ENCODE data around the gene AFF3. TPM values are rescaled to one million over a fixed set of nuclear protein-coding genes. Genes with fewer than 3 reads are reported as not detected.

The AFF3 gene
- total and polyA plus RNA-seq, 2 of the 8 experiments (the other 6 are each of a cell fraction or from before 2014, with no cell fraction given) = 0.27 to 3.0 TPM

DNA sequence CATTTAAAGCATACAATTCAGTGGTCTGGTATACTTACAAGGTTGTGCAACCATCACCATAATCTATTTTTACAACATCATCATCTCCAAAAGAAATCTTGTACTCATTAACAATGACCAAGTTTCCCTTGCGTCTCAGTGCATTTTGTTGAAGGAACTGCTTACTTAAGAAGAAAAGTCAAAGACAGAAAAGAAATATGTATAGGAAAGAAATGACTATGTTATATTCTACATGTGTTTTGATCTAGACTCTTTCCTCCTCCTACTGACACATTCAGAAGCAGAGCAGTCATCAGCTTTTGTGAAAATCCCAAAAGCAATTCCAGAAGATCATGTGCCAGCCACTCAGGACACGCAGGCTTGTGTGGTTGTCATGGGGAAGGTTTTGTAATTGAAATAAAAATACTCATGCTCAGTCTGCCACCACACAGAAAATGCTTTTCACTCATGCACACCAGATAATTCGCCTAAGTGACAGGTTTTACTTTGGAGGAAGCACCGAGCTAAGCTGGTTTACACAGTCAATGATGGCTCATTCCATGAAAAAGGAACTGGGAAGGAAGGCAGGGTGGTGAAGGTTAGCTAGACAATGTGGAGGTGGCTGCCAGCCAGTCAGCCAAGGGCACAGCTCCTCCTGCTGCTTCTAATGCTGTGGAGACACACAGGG, 494.1 kb downstream of the AFF3 start:
- Histone ChIP-seq H2BK15ac (ENCODE audit: low read length) (no peak overlapping the region), H3K4me3 (ENCODE audit: extremely low read depth in 1 of 4, insufficient read depth in 2 of 4, low read depth in 3 of 4, low read length in 4 of 4) (no peak overlapping the region), H2AK5ac (ENCODE audit: low read depth, low read length) (no peak overlapping the region), H3K4me2 (ENCODE audit: insufficient read depth in 1 of 2, low read depth in 2 of 2, low read length in 2 of 2) (no peak overlapping the region), H3K79me1 (ENCODE audit: low read depth, low read length) (no peaks in the 10 kb centered on the region), H2BK12ac (ENCODE audit: low read depth, low read length) (no peak overlapping the region), H3K27me3 (replicated peaks in 1 of 4; ENCODE audit: control insufficient read depth in 3 of 4, extremely low read depth in 1 of 4, insufficient read depth in 3 of 4, low read length in 3 of 4) (no peaks in the 10 kb centered on the region), H3K36me3 (ENCODE audit: control insufficient read depth in 2 of 4, insufficient read depth in 4 of 4, low read length in 3 of 4) (no peaks in the 10 kb centered on the region), H3K18ac (ENCODE audit: extremely low read depth, low read length) (no peak overlapping the region), H3K9me3 (ENCODE audit: insufficient read depth in 2 of 2, low read depth in 1 of 2, low read length in 1 of 2) (0 out of 4 replicates have a peak, but pooled peaks cover 0 to 2% of the 10 kb centered on the region in 2 experiments), H3K27ac (ENCODE audit: low read depth, low read length) (no peak overlapping the region), H3K4me1 (replicated peaks in 1 of 4; ENCODE audit: control insufficient read depth in 3 of 4, insufficient read depth in 4 of 4, low read length in 3 of 4) (peaks cover 0 to 11% (median 7%) of the 10 kb centered on the region in 4 experiments; a peak in 5 of 7 replicates), H3K23ac (ENCODE audit: insufficient read length) (no peak overlapping the region), H2BK120ac (replicated peaks; ENCODE audit: low read depth, low read length) (no peak overlapping the region), H2BK5ac (ENCODE audit: low read depth, low read length) (no peak overlapping the region), H2AFZ (ENCODE audit: low read length) (no peak overlapping the region; the same call in 1 of the 2 replicates), H2BK20ac (ENCODE audit: low read length) (no peak overlapping the region), H3K4ac (replicated peaks; ENCODE audit: insufficient read length, low read depth, low read length) (no peak overlapping the region), H4K5ac (ENCODE audit: insufficient read length, low read depth, low read length) (no peak overlapping the region), H4K20me1 (replicated peaks in 1 of 2; ENCODE audit: control insufficient read depth in 1 of 2, insufficient read depth in 2 of 2, low read length in 2 of 2) (no peaks in the 10 kb centered on the region), H3K9ac (replicated peaks in 1 of 4; ENCODE audit: extremely low read depth in 1 of 4, low read depth in 3 of 4, low read length in 3 of 4) (no peak overlapping the region), H3K14ac (ENCODE audit: insufficient read length) (no peak overlapping the region), H4K8ac (ENCODE audit: extremely low read depth, insufficient read depth, low read length) (no peak overlapping the region), H4K91ac (replicated peaks; ENCODE audit: insufficient read length, low read length) (no peak overlapping the region), H3K23me2 (ENCODE audit: low read depth, low read length) (no peaks in the 10 kb centered on the region; the same call in 1 of the 2 replicates), H3K56ac (replicated peaks; ENCODE audit: insufficient read length, low read depth, low read length) (no peak overlapping the region), H3K79me2 (ENCODE audit: control insufficient read depth in 1 of 2, insufficient read depth in 2 of 2, low read length in 2 of 2) (no peaks in the 10 kb centered on the region)
- POLR2A ChIA-PET (ENCODE audit: partially characterized antibody) = no interaction called here
- TF ChIP-seq POLR2AphosphoS5 (IDR thresholded peaks at IDR 0.05; ENCODE audit: low read depth, low read length) = no peak
- no peak for TF ChIP-seq EZH2 (IDR thresholded peaks at IDR 0.05; ENCODE audit: low read depth, low read length, severe bottlenecking)
- TF ChIP-seq SIN3A (conservative IDR thresholded peaks at IDR 0.05 in 1 of 2, IDR thresholded peaks at IDR 0.05 in 1 of 2; ENCODE audit: low read depth in 1 of 2, low read length in 2 of 2) = no peak
- TF ChIP-seq FOSL1 (IDR thresholded peaks at IDR 0.05; ENCODE audit: insufficient read depth, low read depth, low read length) = no peak
- TF ChIP-seq EGR1 (IDR thresholded peaks at IDR 0.05; ENCODE audit: borderline replicate concordance, low read depth, low read length) = no peak
- no peak for TF ChIP-seq ZNF274 (IDR thresholded peaks at IDR 0.05; ENCODE audit: borderline replicate concordance, extremely low read depth, low read length)
- no peak for TF ChIP-seq CEBPB (IDR thresholded peaks at IDR 0.05; ENCODE audit: low read depth, low read length)
- TF ChIP-seq SAP30 (IDR thresholded peaks at IDR 0.05; ENCODE audit: insufficient read depth, insufficient replicate concordance, low read length) = no peak
- TF ChIP-seq TBP (IDR thresholded peaks at IDR 0.05; ENCODE audit: low read depth, low read length) = no peak
- TF ChIP-seq CBX5 (IDR thresholded peaks at IDR 0.05; ENCODE audit: low read depth, low read length) = no peak
- TF ChIP-seq SIRT6 (IDR thresholded peaks at IDR 0.05; ENCODE audit: low read length) = no peak
- TF ChIP-seq CHD2 (IDR thresholded peaks at IDR 0.05; ENCODE audit: low read length) = no peak
- WGBS, 2 experiments (ENCODE audit: extremely low coverage in 1 of 2, insufficient coverage in 1 of 2, insufficient read length in 1 of 2, insufficient replicate concordance in 2 of 2, low coverage in 1 of 2, low lambda C conversion rate in 2 of 2, missing lambda C conversion rate in 1 of 2) = 77% methylated on average over 4 of the region's 4 CpGs; no CpG with 5 or more reads in 1 of the 2 experiments
- no peak for DNase-seq (ENCODE audit: low read depth in 1 of 2, low spot score in 2 of 2)
- no peak for FAIRE-seq
- CTCF ChIA-PET (ENCODE audit: partially characterized antibody) = interaction anchor here (0.6 to 2.2 kb wide), 5 partner anchors 34 to 116 kb away, joined by 3 to 6 read pairs (median 3); no protein-coding TSS in a partner anchor
